GM23338 (cell line): ENCODE measurements around the gene SLC9C1. TPM values are rescaled to one million over a fixed set of nuclear protein-coding genes. Genes with fewer than 3 reads are reported as not detected.

Experiments used
- ATAC-seq: fragments of 200-7000 bp; cut with Tn5 transposase; 3 replicates; pipeline ENCODE4 v1.9.1; 2020
- DNase-seq: peaks from one replicate; pipeline ENCODE4 v3.0.0-alpha.2; 2015; ENCODE audit warnings: low spot score
- H2AFZ ChIP-seq: fragments of 200-600 bp; sonication (generic); 2 replicates; pipeline ENCODE4 v1.8.0; 2016; ENCODE audit warnings: antibody characterized with exemption, mild to moderate bottlenecking, moderate library complexity
- H3F3A ChIP-seq: fragments of 200-600 bp; sonication (generic); replicated peaks from 2 replicates; pipeline ENCODE4 v1.8.0; 2017; ENCODE audit warnings: antibody characterized with exemption, mixed run types, low read depth
- H3K27ac ChIP-seq: fragments of 200-600 bp; sonication (generic); 2 replicates; pipeline ENCODE4 v1.6.1; 2016; ENCODE audit warnings: low read depth
- H3K27me3 ChIP-seq: fragments of 200-600 bp; sonication (generic); 2 replicates; pipeline ENCODE4 v1.8.0; 2016; ENCODE audit warnings: mild to moderate bottlenecking, mixed run types, moderate library complexity; ENCODE audit not compliant: insufficient read depth
- H3K36me3 ChIP-seq: fragments of 200-600 bp; sonication (generic); 2 replicates; pipeline ENCODE4 v1.8.0; 2016; ENCODE audit warnings: mild to moderate bottlenecking; ENCODE audit not compliant: insufficient read depth
- H3K4me1 ChIP-seq: fragments of 200-600 bp; sonication (generic); 2 replicates; pipeline ENCODE4 v1.8.0; 2016; ENCODE audit warnings: mild to moderate bottlenecking, moderate library complexity; ENCODE audit not compliant: insufficient read depth
- H3K4me2 ChIP-seq: fragments of 200-600 bp; sonication (generic); 2 replicates; pipeline ENCODE4 v1.7.1; 2017; ENCODE audit warnings: mixed run types
- H3K4me3 ChIP-seq: fragments of 200-600 bp; sonication (generic); 2 replicates; pipeline ENCODE4 v1.6.1; 2016; ENCODE audit warnings: mixed run types
- H3K79me2 ChIP-seq: fragments of 200-600 bp; sonication (generic); replicated peaks from 2 replicates; pipeline ENCODE4 v1.8.0; 2017; ENCODE audit warnings: mild to moderate bottlenecking; ENCODE audit not compliant: insufficient read depth
- H3K9me2 ChIP-seq: fragments of 200-600 bp; sonication (generic); 2 replicates; pipeline ENCODE4 v1.8.0; 2017; ENCODE audit not compliant: insufficient read depth
- H4K20me1 ChIP-seq: fragments of 200-600 bp; sonication (generic); replicated peaks from 2 replicates; pipeline ENCODE4 v1.8.0; 2017; ENCODE audit warnings: mild to moderate bottlenecking; ENCODE audit not compliant: insufficient read depth
- H3K27ac Mint-ChIP-seq: 2 replicates; pipeline ENCODE4 v1.8.0; 2020; ENCODE audit warnings: inconsistent platforms, mild to moderate bottlenecking, moderate library complexity, mixed read lengths
- H3K27me3 Mint-ChIP-seq: 3 replicates; pipeline ENCODE4 v1.8.0; 2022; ENCODE audit warnings: low read depth, mild to moderate bottlenecking, moderate library complexity, mixed read lengths, inconsistent platforms; ENCODE audit not compliant: insufficient read depth, poor library complexity
- H3K36me3 Mint-ChIP-seq: 3 replicates; pipeline ENCODE4 v1.8.0; 2021; ENCODE audit warnings: low read depth, mild to moderate bottlenecking, inconsistent platforms, moderate library complexity, mixed read lengths
- H3K4me1 Mint-ChIP-seq: 3 replicates; pipeline ENCODE4 v1.8.0; 2020; ENCODE audit warnings: mild to moderate bottlenecking, inconsistent platforms, mixed read lengths
- H3K4me3 Mint-ChIP-seq: 3 replicates; pipeline ENCODE4 v1.8.0; 2021; ENCODE audit warnings: moderate library complexity, mild to moderate bottlenecking, inconsistent platforms, mixed read lengths
- H3K9me3 Mint-ChIP-seq: 3 replicates; pipeline ENCODE4 v1.8.0; 2020; ENCODE audit warnings: moderate library complexity, mild to moderate bottlenecking, inconsistent platforms, mixed read lengths
- CREB1 ChIP-seq: fragments of 250-450 bp; sonication (Bioruptor Pico); IDR thresholded peaks from 2 replicates; pipeline ENCODE4 v1.5.0; 2020; ENCODE audit warnings: low read depth, mild to moderate bottlenecking, moderate library complexity
- ETS1 ChIP-seq: IDR thresholded peaks from 2 replicates; pipeline ENCODE4 v1.6.1; 2016; ENCODE audit warnings: antibody characterized with exemption
- STAT1 ChIP-seq: IDR thresholded peaks from one replicate; pipeline ENCODE4 v1.6.1; 2016; ENCODE audit warnings: antibody characterized with exemption; ENCODE audit not compliant: unreplicated experiment
- ZNF462 ChIP-seq: fragments of 250-450 bp; sonication (Bioruptor Pico); IDR thresholded peaks from 2 replicates; pipeline ENCODE4 v1.5.0; 2020; ENCODE audit warnings: mild to moderate bottlenecking, moderate library complexity
- polyA plus RNA-seq: library from polyadenylated mRNA; unstranded; fragments of >200 nt; fragmentation: Nextera tagmentation; extraction: Ambion mirVana; gene quantifications from 2 replicates; pipeline ENCODE4 v1.2.1, GENCODE V29; 2016
- total RNA-seq: library from RNA; depleted of rRNA; stranded (reverse); fragments of >200 nt; shearing (Covaris generic); gene quantifications from 2 replicates; pipeline ENCODE4 v1.2.3, GENCODE V29; 2014

Gene SLC9C1
- total and polyA plus RNA-seq, 2 experiments from 2014 or later, result 0.97 to 1.8 TPM

GRCh38 chr3:112175037-112175436 lies 119.0 kb downstream of the SLC9C1 start:
- Histone ChIP-seq H3F3A (no peaks in the 10 kb centered on the region), H2AFZ (no peak overlapping the region), H3K36me3 (no peaks in the 10 kb centered on the region), H3K27me3 (no peaks in the 10 kb centered on the region), H3K4me3 (no peak overlapping the region), H3K4me1 (no peaks in the 10 kb centered on the region), H4K20me1 (no peaks in the 10 kb centered on the region), H3K27ac (no peak overlapping the region), H3K9me2 (peaks cover 12% of the 10 kb centered on the region; the same call in 1 of the 2 replicates), H3K4me2 (no peak overlapping the region), H3K79me2 (no peaks in the 10 kb centered on the region)
- Mint-ChIP-seq H3K27me3 (peaks cover 3% of the 10 kb centered on the region), H3K36me3 (no peaks in the 10 kb centered on the region; the same call in 2 of the 3 replicates), H3K27ac (no peak overlapping the region), H3K4me1 (no peaks in the 10 kb centered on the region), H3K4me3 (no peak overlapping the region), H3K9me3 (no peaks in the 10 kb centered on the region)
- TF ChIP-seq CREB1 (CRISPR knock-in tag) (no peak), STAT1 (no peak)
- DNase-seq (no peak), ATAC-seq (no peak)

GRCh38 chr3:112171144-112171543 lies 122.9 kb downstream of the SLC9C1 start:
- Mint-ChIP-seq H3K4me3 (no peak overlapping the region), H3K9me3 (peaks cover 3% of the 10 kb centered on the region), H3K4me1 (peaks cover 4% of the 10 kb centered on the region; the same call in 2 of the 3 replicates), H3K27me3 (peaks cover 5% of the 10 kb centered on the region), H3K36me3 (peaks cover 3% of the 10 kb centered on the region), H3K27ac (no peak overlapping the region)
- no peak for DNase-seq
- 0 out of 2 replicates have a peak, but pooled peaks cover 4% of the 10 kb centered on the region for H3K36me3 ChIP-seq
- H3K27me3 ChIP-seq, result no peaks in the 10 kb centered on the region
- H4K20me1 ChIP-seq, result no peaks in the 10 kb centered on the region
- no peak overlapping the region for H2AFZ ChIP-seq
- TF ChIP-seq STAT1 (no peak), ZNF462 (CRISPR knock-in tag) (no peak), ETS1 (no peak)
- H3K79me2 ChIP-seq, result no peaks in the 10 kb centered on the region
- no peaks in the 10 kb centered on the region for H3F3A ChIP-seq
- no peak for ATAC-seq
- no peak overlapping the region for H3K4me2 ChIP-seq
- no peak overlapping the region for H3K27ac ChIP-seq
- H3K4me3 ChIP-seq, result no peak overlapping the region
- no peaks in the 10 kb centered on the region for H3K4me1 ChIP-seq
- H3K9me2 ChIP-seq, result peaks cover 12% of the 10 kb centered on the region; the same call in 1 of the 2 replicates
